ENCODE data around the gene HIVEP2. TPM values are rescaled to one million over a fixed set of nuclear protein-coding genes. Genes with fewer than 3 reads are reported as not detected.

HIVEP2 gene
- total and polyA plus RNA-seq, 2 donors (not counting 3 experiments of a cell fraction or from before 2014, with no cell fraction given), result 1.3 to 4.7 TPM

GRCh38 chr6:142891454-142891853, 53.5 kb downstream of the HIVEP2 start:
- POLR2A ChIA-PET, result no interaction called here
- intact Hi-C loops (cut with micrococcal nuclease), result no loop called here

More at GRCh38 chr6:142891454-142891853, 53.5 kb downstream of the HIVEP2 start:
- FAIRE-seq (no peak), DNase-seq (ENCODE audit: low read depth, low spot score) (no peak)
- Histone ChIP-seq H3K4me1 (ENCODE audit: control insufficient read depth, extremely low read depth, insufficient read depth, low read length) (peaks cover 18% of the 10 kb centered on the region), H3K27ac (ENCODE audit: insufficient read depth, low read depth, low read length) (no peak overlapping the region), H3K4me2 (ENCODE audit: insufficient read depth, low read length) (no peak overlapping the region), H3K79me2 (ENCODE audit: control insufficient read depth, insufficient read depth, low read length) (no peaks in the 10 kb centered on the region), H3K9me3 (replicated peaks; ENCODE audit: control insufficient read depth, insufficient read depth, low read length) (no peaks in the 10 kb centered on the region), H3K36me3 (ENCODE audit: control insufficient read depth in 2 of 2, extremely low read depth in 1 of 2, insufficient read depth in 2 of 2, low read length in 2 of 2) (no peaks in the 10 kb centered on the region), H3K4me3 (replicated peaks in 1 of 3; ENCODE audit: insufficient read depth in 1 of 3, low read depth in 1 of 3, low read length in 3 of 3) (no peak overlapping the region), H3K27me3 (ENCODE audit: control insufficient read depth in 2 of 2, insufficient read depth in 2 of 2, low read length in 2 of 2) (no peaks in the 10 kb centered on the region), H3K9ac (replicated peaks; ENCODE audit: extremely low read depth, insufficient read depth, low read length) (no peak overlapping the region), H4K20me1 (replicated peaks; ENCODE audit: control insufficient read depth, extremely low read depth, insufficient read depth, low read length) (no peaks in the 10 kb centered on the region), H3K9me1 (replicated peaks; ENCODE audit: control insufficient read depth, extremely low read depth, insufficient read depth, low read length) (no peaks in the 10 kb centered on the region), H2AFZ (ENCODE audit: low read depth, low read length) (no peak overlapping the region)
- TF ChIP-seq JUN (IDR thresholded peaks at IDR 0.05; ENCODE audit: borderline replicate concordance, insufficient read depth, insufficient read length, low read depth), result no peak
- TF ChIP-seq POLR2AphosphoS5 (IDR thresholded peaks at IDR 0.05; ENCODE audit: insufficient read depth, low read depth, low read length), result no peak
- no peak for TF ChIP-seq FOS (IDR thresholded peaks at IDR 0.05; ENCODE audit: borderline replicate concordance, insufficient read depth, low read length)
- TF ChIP-seq POLR2A (IDR thresholded peaks at IDR 0.05; ENCODE audit: low read depth, low read length), result no peak
- TF ChIP-seq GATA2 (IDR thresholded peaks at IDR 0.05; ENCODE audit: insufficient read depth, insufficient read length, low read depth, low read length), result no peak
- no peak for TF ChIP-seq MYC (IDR thresholded peaks at IDR 0.05; ENCODE audit: low read depth, low read length)
- TF ChIP-seq EZH2 (IDR thresholded peaks at IDR 0.05; ENCODE audit: borderline replicate concordance, low read depth, low read length, severe bottlenecking), result no peak
- no peak for TF ChIP-seq MAX (IDR thresholded peaks at IDR 0.05; ENCODE audit: insufficient read depth, insufficient read length)
- TF ChIP-seq CTCF (IDR thresholded peaks at IDR 0.05; ENCODE audit: extremely low read depth in 1 of 2, insufficient read depth in 1 of 2, low read depth in 1 of 2, low read length in 2 of 2), result no peak
- dilution Hi-C loops (cut with MboI; ENCODE audit: extremely low pct_ligation_motif_present, low sequenced_read_pairs), result no loop called here
- BruUV-seq (replicated peaks), result no TSS peak
- CTCF ChIA-PET, result no interaction called here
